Endothelial cell of umbilical vein (primary cell): Measurements from ENCODE around the gene KLF3. TPM values are rescaled to one million over a fixed set of nuclear protein-coding genes. Genes with fewer than 3 reads are reported as not detected.

Source experiments
- BruUV-seq: library from RNA; stranded (reverse); fragments of 400-500 nt; replicated peaks from 2 replicates; lab custom pipeline; 2021; lab: Mats Ljungman, UMichigan
- CTCF ChIA-PET: fragments of 300-600, 350-600 bp; sonication (Branson Sonifier 250); formaldehyde crosslinking; loops from one replicate; lab custom pipeline; 2021; ENCODE audit warnings: antibody characterized with exemption, inconsistent platforms; lab: Charles Lee
- POLR2A ChIA-PET: fragments of 300-600, 350-600 bp; sonication (Branson Sonifier 250); formaldehyde crosslinking; loops from one replicate; lab custom pipeline; 2021; ENCODE audit warnings: antibody characterized with exemption, inconsistent platforms; lab: Charles Lee
- DNase-seq: peaks from one replicate; pipeline ENCODE4 v3.0.0-alpha.2; 2011; ENCODE audit warnings: low read depth, low spot score
- FAIRE-seq: peaks from 2 replicates; lab custom pipeline; 2011; peaks lifted over from hg19 to GRCh38; lab: Jason Lieb, UNC
- H2AFZ ChIP-seq: 2 replicates; pipeline ENCODE4 v1.6.0; 2012; ENCODE audit warnings: low read depth, low read length, control low read depth, inconsistent platforms
- H3K27ac ChIP-seq: 2 replicates; pipeline ENCODE4 v1.5.1; 2011; ENCODE audit warnings: low read depth, mild to moderate bottlenecking, control low read depth, low read length, moderate library complexity; ENCODE audit not compliant: insufficient read depth
- H3K27me3 ChIP-seq, 2 experiments: 2 replicates each; pipeline versions ENCODE4 v1.6.0 to v1.6.1; 2011; ENCODE audit warnings: low read length in 2 of 2, mixed read lengths in 1 of 2; ENCODE audit not compliant: control insufficient read depth in 2 of 2, insufficient read depth in 2 of 2
- H3K36me3 ChIP-seq, 2 experiments: 2 replicates in 1 of 2; 3 replicates in 1 of 2; pipeline ENCODE4 v1.5.1; 2011; ENCODE audit warnings: low read length in 2 of 2, mild to moderate bottlenecking in 1 of 2, moderate library complexity in 1 of 2; ENCODE audit not compliant: control insufficient read depth in 2 of 2, insufficient read depth in 2 of 2; ENCODE audit errors: extremely low read depth in 1 of 2
- H3K4me1 ChIP-seq: 3 replicates; pipeline ENCODE4 v1.5.1; 2011; ENCODE audit warnings: mild to moderate bottlenecking, low read length; ENCODE audit not compliant: control insufficient read depth, insufficient read depth; ENCODE audit errors: extremely low read depth
- H3K4me2 ChIP-seq: 2 replicates; pipeline ENCODE4 v1.6.1; 2011; ENCODE audit warnings: low read length, control low read depth, mixed read lengths; ENCODE audit not compliant: insufficient read depth
- H3K4me3 ChIP-seq, 3 experiments: fragments of 200-600 bp in 1 of 3; sonication (generic), shearing (Covaris generic) in 1 of 3; replicated peaks in 1 of 3; 2 replicates each; pipeline ENCODE4 v1.5.1; 2011 to 2016; ENCODE audit warnings: control low read depth in 3 of 3, low read length in 3 of 3, mild to moderate bottlenecking in 2 of 3, inconsistent platforms in 1 of 3, low read depth in 1 of 3, moderate library complexity in 1 of 3; ENCODE audit not compliant: insufficient read depth in 1 of 3
- H3K79me2 ChIP-seq: 2 replicates; pipeline ENCODE4 v1.6.0; 2012; ENCODE audit warnings: low read length, inconsistent platforms; ENCODE audit not compliant: control insufficient read depth, insufficient read depth
- H3K9ac ChIP-seq: replicated peaks from 2 replicates; pipeline ENCODE3; 2011; ENCODE audit warnings: low read length, control low read depth; ENCODE audit not compliant: insufficient read depth; ENCODE audit errors: extremely low read depth
- H3K9me1 ChIP-seq: replicated peaks from 3 replicates; pipeline ENCODE4 v1.6.0; 2011; ENCODE audit warnings: mild to moderate bottlenecking, low read length; ENCODE audit not compliant: control insufficient read depth, insufficient read depth; ENCODE audit errors: extremely low read depth
- H3K9me3 ChIP-seq: replicated peaks from 2 replicates; pipeline ENCODE4 v1.5.1; 2012; ENCODE audit warnings: low read length, inconsistent platforms; ENCODE audit not compliant: control insufficient read depth, insufficient read depth
- H4K20me1 ChIP-seq: replicated peaks from 2 replicates; pipeline ENCODE3; 2011; ENCODE audit warnings: mild to moderate bottlenecking, low read length; ENCODE audit not compliant: control insufficient read depth, insufficient read depth; ENCODE audit errors: extremely low read depth
- EZH2 ChIP-seq: IDR thresholded peaks from 2 replicates; pipeline ENCODE4 v1.6.1; 2012; ENCODE audit warnings: borderline replicate concordance, low read depth, mild to moderate bottlenecking, moderate library complexity, low read length, inconsistent platforms; ENCODE audit not compliant: severe bottlenecking
- FOS ChIP-seq: IDR thresholded peaks from 2 replicates; pipeline ENCODE4 v1.6.1; 2011; ENCODE audit warnings: mild to moderate bottlenecking, low read length, moderate library complexity, borderline replicate concordance; ENCODE audit not compliant: insufficient read depth
- GATA2 ChIP-seq: IDR thresholded peaks from 2 replicates; pipeline ENCODE4 v1.7.0; 2011; ENCODE audit warnings: low read depth, mild to moderate bottlenecking, moderate library complexity, mixed read lengths, low read length; ENCODE audit not compliant: insufficient read length, insufficient read depth
- JUN ChIP-seq: IDR thresholded peaks from 2 replicates; pipeline ENCODE4 v1.6.1; 2011; ENCODE audit warnings: borderline replicate concordance, low read depth; ENCODE audit not compliant: insufficient read length, insufficient read depth
- MAX ChIP-seq: IDR thresholded peaks from 2 replicates; pipeline ENCODE4 v1.6.1; 2011; ENCODE audit not compliant: insufficient read depth, insufficient read length
- MYC ChIP-seq: IDR thresholded peaks from one replicate; pipeline ENCODE4 v1.6.1; 2011; ENCODE audit warnings: mild to moderate bottlenecking, low read depth, low read length
- POLR2A ChIP-seq: IDR thresholded peaks from 2 replicates; pipeline ENCODE4 v1.6.1; 2012; ENCODE audit warnings: low read depth, mild to moderate bottlenecking, control low read depth, low read length
- POLR2AphosphoS5 ChIP-seq: IDR thresholded peaks from 2 replicates; pipeline ENCODE4 v1.6.1; 2012; ENCODE audit warnings: low read depth, mild to moderate bottlenecking, control low read depth, low read length, moderate library complexity; ENCODE audit not compliant: insufficient read depth
- dilution Hi-C: fragments of 300-500 bp; cut with MboI; formaldehyde crosslinking; loops from one replicate; pipeline ENCODE4 v1.15.0; 2019; ENCODE audit warnings: low sequenced_read_pairs; ENCODE audit not compliant: extremely low pct_ligation_motif_present
- intact Hi-C: fragments of 100-400 bp; cut with micrococcal nuclease; formaldehyde crosslinking; loops from one replicate; pipeline ENCODE4 v1.10.0; 2022
- polyA plus RNA-seq, 4 experiments: library from polyadenylated mRNA; depleted of rRNA in 3 of 4; stranded (reverse) in 3 of 4; unstranded in 1 of 4; fragments of >200 nt; gene quantifications; 2 replicates each; pipeline versions ENCODE4 v1.2.1 to v1.2.3, GENCODE V29; 2011 to 2012; ENCODE audit warnings: missing spikeins in 1 of 4
- total RNA-seq: library from RNA; stranded (reverse); gene quantifications from 2 replicates; pipeline ENCODE4 v1.2.3, GENCODE V29; 2021

Gene KLF3
- total and polyA plus RNA-seq, 2 donors (not counting 3 experiments of a cell fraction or from before 2014, with no cell fraction given): 27.7 to 50.5 TPM

- FAIRE-seq (peak; percentile 93), DNase-seq (peak; percentile 99)
- dilution Hi-C loops (loop anchor here (25.0 kb wide), 1 partner anchor 505 kb away; no protein-coding TSS in a partner anchor), intact Hi-C loops (loop anchor here (1.0 to 10.0 kb wide), 3 partner anchors 200 to 1388 kb away; partner anchors contain the start of genes FAM114A1 and N4BP2)
- BruUV-seq: TSS peak; percentile 34
- Histone ChIP-seq H3K4me1 (peaks cover 59% of the 10 kb centered on the region), H3K4me3 (peak overlapping the region in 2 of 3 experiments; percentile 88 to 89), H3K4me2 (peak overlapping the region; percentile 98), H3K9ac (peak overlapping the region; percentile 99), H2AFZ (no peak overlapping the region), H3K27ac (peak overlapping the region; percentile 99), H3K36me3 (no peaks in the 10 kb centered on the region), H3K9me1 (no peaks in the 10 kb centered on the region), H3K27me3 (no peaks in the 10 kb centered on the region), H4K20me1 (no peaks in the 10 kb centered on the region), H3K9me3 (no peaks in the 10 kb centered on the region), H3K79me2 (peaks cover 77% of the 10 kb centered on the region)
- ChIA-PET CTCF (interaction anchor here (0.6 to 3.4 kb wide), 9 partner anchors 8 to 598 kb away, joined by 3 to 21 read pairs (median 6); no protein-coding TSS in a partner anchor), POLR2A (interaction anchor here (0.9 to 1.4 kb wide), 3 partner anchors 8 to 348 kb away, joined by 5 to 6 read pairs (median 5); no protein-coding TSS in a partner anchor)
- TF ChIP-seq MYC (no peak), EZH2 (no peak), FOS (peak; percentile 81), GATA2 (peak; percentile 42), POLR2A (peak; percentile 86), MAX (no peak), JUN (peak; percentile 94), POLR2AphosphoS5 (peak; percentile 92)
These were observed 3.3 kb downstream of the KLF3 start for GRCh38 chr4:38667085-38667893.
